HUES48 (cell line): ENCODE data around the gene TBX6.

ENCODE experiments used
- H3K27ac ChIP-seq: one replicate; pipeline ENCODE4 v1.7.0; 2013; ENCODE audit warnings: low read depth, low read length, inconsistent platforms
- H3K27me3 ChIP-seq: 2 replicates; pipeline ENCODE4 v1.6.1; 2013; ENCODE audit warnings: mild to moderate bottlenecking, low read length; ENCODE audit not compliant: control insufficient read depth, insufficient read depth
- H3K36me3 ChIP-seq: 2 replicates; pipeline ENCODE4 v1.6.1; 2013; ENCODE audit warnings: low read length; ENCODE audit not compliant: control insufficient read depth, insufficient read depth
- H3K4me1 ChIP-seq: 2 replicates; pipeline ENCODE4 v1.6.1; 2013; ENCODE audit warnings: mild to moderate bottlenecking, low read length; ENCODE audit not compliant: control insufficient read depth, insufficient read depth
- H3K4me3 ChIP-seq: 2 replicates; pipeline ENCODE4 v1.5.1; 2013; ENCODE audit warnings: mild to moderate bottlenecking, low read depth, low read length
- H3K9ac ChIP-seq: 2 replicates; pipeline ENCODE4 v1.6.1; 2013; ENCODE audit warnings: mild to moderate bottlenecking, low read depth, low read length, moderate library complexity
- H3K9me3 ChIP-seq: 2 replicates; pipeline ENCODE4 v1.6.1; 2013; ENCODE audit warnings: low read length; ENCODE audit not compliant: control insufficient read depth, insufficient read depth

Gene TBX6

DNA sequence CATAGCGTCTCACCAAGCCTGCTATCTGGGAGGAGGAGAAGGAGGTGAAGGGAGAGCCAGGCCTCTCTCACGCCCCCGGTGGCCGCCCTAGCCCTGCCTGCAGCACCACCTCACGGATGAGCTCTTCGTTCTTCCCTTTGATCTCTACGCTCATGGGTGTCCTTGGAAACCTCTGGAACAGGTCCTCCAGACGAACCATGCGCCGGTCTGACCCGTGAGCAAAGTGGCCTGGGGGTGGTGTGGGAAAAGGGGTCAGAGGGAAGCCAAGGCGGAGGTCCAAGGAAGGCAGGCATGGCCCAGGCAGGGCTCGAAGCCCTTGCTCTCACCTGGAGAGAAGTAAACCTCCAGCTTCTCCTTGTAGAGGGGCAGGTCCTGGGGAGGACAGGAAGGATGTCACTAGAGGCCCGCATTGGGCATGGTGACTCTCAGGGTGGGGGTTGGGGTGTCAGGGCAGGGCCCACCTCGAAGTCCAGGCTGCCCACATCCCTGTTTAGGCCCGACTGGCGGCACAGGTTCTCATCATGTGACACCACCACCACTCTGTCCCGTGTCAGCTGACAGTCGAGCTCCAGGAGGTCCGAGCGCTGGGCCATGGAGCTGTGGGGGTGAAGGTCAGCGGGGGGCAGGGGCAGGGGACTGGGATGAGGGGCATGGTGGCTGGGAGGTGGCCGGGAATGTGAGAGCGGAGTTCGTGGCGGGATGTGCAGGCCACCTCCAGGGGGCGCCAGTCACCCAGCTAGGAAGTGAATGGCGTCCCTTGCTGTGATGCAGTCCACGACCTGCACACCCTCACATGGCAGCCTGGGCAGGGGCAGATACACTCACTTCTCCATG is 20.7 kb upstream of the TBX6 start:
- no peaks in the 10 kb centered on the region for H3K9me3 ChIP-seq
- H3K4me3 ChIP-seq = no peak overlapping the region
- peaks cover 10% of the 10 kb centered on the region for H3K36me3 ChIP-seq
- H3K4me1 ChIP-seq = no peaks in the 10 kb centered on the region
- no peak overlapping the region for H3K9ac ChIP-seq
- no peaks in the 10 kb centered on the region for H3K27me3 ChIP-seq
- no peak overlapping the region for H3K27ac ChIP-seq

DNA sequence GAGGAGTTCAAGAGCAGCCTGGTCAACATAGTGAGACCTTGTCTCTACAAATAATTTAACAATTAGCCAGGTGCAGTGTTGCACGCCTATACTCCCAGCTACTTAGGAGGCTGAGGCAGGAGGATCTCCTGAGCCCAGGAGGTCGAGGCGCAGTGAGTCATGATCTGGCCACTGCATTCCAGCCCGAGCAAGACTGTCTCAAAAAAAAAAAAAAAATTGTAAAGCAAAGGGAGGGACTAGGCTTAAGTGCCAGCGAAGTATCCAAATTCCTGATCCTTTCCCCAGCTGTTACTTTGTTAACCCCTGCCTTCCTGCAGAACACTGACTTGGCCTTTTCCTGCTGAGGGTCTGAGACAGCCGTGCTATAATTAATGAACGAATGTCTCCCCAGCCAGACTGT is 18.9 kb upstream of the TBX6 start:
- no peaks in the 10 kb centered on the region for H3K9me3 ChIP-seq
- no peak overlapping the region for H3K4me3 ChIP-seq
- peaks cover 3% of the 10 kb centered on the region; the same call in 1 of the 2 replicates for H3K36me3 ChIP-seq
- H3K27ac ChIP-seq = no peak overlapping the region
- H3K4me1 ChIP-seq = no peaks in the 10 kb centered on the region
- no peak overlapping the region for H3K9ac ChIP-seq
- no peaks in the 10 kb centered on the region for H3K27me3 ChIP-seq

DNA sequence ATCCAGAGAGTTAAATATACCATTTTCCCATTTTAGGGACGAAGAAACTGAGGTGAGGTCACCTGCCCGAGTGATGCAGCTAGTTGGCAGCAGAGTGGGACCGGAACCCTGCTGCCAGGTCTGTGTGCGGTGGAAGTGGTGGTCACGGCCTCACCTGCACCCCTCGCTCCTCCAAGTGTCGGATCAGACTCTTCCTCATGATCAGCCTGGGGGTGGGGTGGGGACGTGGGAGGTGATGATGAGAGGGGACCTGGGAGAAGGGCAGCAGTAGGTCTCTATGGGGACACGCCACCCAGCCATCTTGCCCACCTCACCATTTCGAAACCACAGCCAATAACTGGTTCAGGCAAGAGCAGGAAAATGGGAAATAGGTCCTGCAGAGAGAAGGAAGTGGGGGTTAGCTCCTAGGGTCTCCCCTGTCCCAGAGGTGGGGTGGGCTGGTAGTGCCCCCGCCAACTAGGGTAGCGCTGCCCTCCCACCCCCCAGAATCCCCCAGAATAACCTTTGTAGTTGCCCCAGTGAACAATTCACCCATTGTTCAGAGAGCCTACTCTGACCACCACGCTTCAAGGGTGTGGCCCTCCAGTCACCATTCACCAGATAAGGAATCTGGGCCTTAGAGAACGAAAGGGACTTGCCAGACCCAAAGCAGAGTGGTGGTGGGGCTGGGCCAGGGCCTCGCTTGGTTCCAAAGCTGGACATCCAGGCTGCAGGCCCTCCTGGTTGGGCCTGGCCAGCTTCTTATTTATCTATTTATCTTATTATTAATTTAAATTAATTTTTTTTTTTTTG is 16.5 kb upstream of the TBX6 start:
- H3K27me3 ChIP-seq = no peaks in the 10 kb centered on the region
- H3K27ac ChIP-seq = no peak overlapping the region
- no peaks in the 10 kb centered on the region for H3K4me1 ChIP-seq
- no peaks in the 10 kb centered on the region for H3K36me3 ChIP-seq
- no peak overlapping the region for H3K9ac ChIP-seq
- no peaks in the 10 kb centered on the region for H3K9me3 ChIP-seq
- H3K4me3 ChIP-seq = no peak overlapping the region

DNA sequence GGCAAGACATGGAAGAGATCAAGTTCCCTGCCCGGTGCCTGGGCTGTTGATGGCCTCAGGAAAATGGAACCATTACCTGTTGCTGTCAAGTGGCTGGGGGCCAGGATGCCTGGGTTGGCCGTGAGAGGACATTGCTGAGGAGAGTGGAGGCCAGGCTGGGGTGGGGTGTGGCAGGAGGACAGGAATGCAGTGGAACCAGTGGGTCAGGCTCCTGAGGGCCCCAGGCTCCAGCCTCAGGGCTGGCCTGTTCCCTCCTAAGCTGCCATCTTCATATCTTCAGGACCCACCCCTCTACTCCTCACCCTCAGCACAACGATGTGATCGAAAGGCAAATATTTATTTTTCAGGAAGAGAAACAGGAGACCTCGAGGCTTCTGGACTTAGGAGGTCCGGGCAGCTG is 12.8 kb upstream of the TBX6 start:
- H3K9ac ChIP-seq = no peak overlapping the region
- no peaks in the 10 kb centered on the region for H3K36me3 ChIP-seq
- H3K27me3 ChIP-seq = no peaks in the 10 kb centered on the region
- no peaks in the 10 kb centered on the region for H3K9me3 ChIP-seq
- H3K4me3 ChIP-seq = no peak overlapping the region
- H3K4me1 ChIP-seq = no peaks in the 10 kb centered on the region
- no peak overlapping the region for H3K27ac ChIP-seq

DNA sequence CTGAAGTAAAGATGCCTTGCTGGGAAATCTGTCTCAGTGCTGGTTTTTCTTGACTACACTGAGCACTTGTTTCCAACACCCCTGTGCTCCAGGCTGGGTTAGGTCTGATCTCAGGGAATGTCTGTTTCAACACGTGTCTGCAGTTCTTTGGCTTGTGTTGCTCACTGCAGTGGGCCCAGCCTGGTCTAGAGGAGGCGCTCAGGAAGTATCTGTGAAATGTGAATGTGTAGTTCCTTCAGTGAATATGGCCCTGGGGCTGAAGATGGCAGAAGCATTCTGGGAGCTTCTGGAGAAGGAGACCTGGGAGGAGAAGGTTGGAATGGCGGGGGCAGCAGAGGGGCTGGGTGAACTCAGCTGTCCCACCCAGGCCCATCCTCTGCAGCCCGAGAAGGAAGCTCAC is 12.4 kb upstream of the TBX6 start:
- no peaks in the 10 kb centered on the region for H3K27me3 ChIP-seq
- H3K4me3 ChIP-seq = no peak overlapping the region
- no peaks in the 10 kb centered on the region for H3K9me3 ChIP-seq
- no peaks in the 10 kb centered on the region for H3K36me3 ChIP-seq
- H3K4me1 ChIP-seq = no peaks in the 10 kb centered on the region
- no peak overlapping the region for H3K27ac ChIP-seq
- H3K9ac ChIP-seq = no peak overlapping the region

DNA sequence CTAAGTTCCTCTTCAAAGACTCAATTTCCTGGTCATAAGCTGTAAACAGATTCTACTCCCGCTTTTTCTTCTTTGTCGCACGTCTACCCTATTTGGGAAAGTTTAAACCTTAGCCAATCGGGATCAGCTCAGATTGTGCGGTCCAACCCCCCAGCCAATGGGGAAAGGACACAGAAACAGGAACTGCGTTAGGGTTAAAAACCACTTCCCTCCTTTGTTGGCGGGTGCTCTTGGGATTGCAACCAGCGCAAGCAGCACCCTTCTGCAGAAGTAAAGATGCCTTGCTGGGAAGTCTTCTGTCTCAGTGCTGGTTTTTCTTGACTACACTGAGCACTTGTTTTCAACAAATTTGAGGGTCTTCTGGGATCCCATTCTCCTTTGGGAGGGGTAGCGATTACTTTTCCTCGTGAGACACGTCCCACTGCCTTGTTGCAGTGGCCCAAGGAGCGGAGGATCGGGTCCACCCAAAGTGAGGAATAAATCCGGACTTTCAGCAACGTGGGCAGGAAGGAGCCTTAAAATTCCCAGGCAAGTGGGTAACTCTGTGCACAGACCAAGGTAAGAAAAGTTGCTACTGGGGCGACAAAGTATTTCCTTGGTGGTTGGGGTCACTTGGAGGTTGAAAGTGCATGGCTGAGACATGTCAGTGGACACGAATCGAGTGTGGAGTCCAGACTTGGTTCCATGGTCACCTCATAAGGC is 5.3 kb upstream of the TBX6 start:
- H3K27me3 ChIP-seq = no peaks in the 10 kb centered on the region
- H3K4me3 ChIP-seq = peak overlapping the region; percentile 45
- H3K9me3 ChIP-seq = peaks cover 20% of the 10 kb centered on the region
- H3K9ac ChIP-seq = peak overlapping the region; percentile 70
- peaks cover 7% of the 10 kb centered on the region for H3K4me1 ChIP-seq
- H3K27ac ChIP-seq = peak overlapping the region; percentile 90
- H3K36me3 ChIP-seq = peaks cover 10% of the 10 kb centered on the region; the same call in 1 of the 2 replicates

DNA sequence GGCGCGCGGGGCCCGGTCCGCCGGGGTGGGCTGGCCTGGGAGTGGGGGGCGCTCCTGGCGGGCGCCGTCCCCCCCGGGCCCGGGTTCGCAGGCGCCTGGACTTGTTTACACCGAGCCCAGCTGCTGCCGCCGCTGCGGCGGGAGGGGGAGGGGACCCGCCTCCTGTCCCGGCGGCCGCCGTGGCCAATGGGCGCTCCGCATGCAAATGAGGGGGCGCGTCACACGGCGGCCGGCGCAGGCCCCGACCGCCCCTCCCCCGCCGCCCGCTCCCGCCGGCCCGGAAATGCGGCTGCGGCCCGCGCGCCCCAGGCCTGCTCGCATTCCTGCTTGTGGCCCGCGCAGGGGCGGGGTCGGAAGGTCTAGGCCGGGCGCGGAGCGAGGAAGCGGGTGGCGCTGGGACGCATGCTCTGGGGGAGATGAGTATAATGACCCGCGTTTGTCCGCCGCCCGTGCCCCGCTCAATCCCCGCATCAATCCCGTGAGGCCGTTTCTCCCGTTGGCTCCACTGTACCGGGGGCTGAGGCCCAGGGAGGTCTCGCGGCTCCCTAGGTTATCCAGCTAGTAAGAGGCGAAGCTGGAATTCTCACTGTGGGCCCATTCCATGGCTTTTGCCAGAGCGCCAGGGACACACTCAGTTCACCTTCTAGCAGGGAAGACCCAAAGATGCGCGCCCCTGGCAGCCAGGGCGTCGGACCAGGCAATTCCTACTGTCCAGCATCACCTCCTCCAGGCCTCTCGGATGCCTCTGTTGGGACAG is 4.6 kb upstream of the TBX6 start, which contains the start of gene YPEL3:
YPEL3 (minus strand) TSS at position 109 of the 757 bp plus-strand sequence. CDS start 731 bp downstream, outside the sequence.
- Histone ChIP-seq H3K9me3 (peaks cover 20% of the 10 kb centered on the region), H3K27me3 (no peaks in the 10 kb centered on the region), H3K4me1 (peaks cover 7% of the 10 kb centered on the region), H3K36me3 (peaks cover 10% of the 10 kb centered on the region; the same call in 1 of the 2 replicates), H3K27ac (peak within 1 kb of the TSS; percentile 90), H3K9ac (peak within 1 kb of the TSS; percentile 70), H3K4me3 (peak within 1 kb of the TSS; percentile 46)

DNA sequence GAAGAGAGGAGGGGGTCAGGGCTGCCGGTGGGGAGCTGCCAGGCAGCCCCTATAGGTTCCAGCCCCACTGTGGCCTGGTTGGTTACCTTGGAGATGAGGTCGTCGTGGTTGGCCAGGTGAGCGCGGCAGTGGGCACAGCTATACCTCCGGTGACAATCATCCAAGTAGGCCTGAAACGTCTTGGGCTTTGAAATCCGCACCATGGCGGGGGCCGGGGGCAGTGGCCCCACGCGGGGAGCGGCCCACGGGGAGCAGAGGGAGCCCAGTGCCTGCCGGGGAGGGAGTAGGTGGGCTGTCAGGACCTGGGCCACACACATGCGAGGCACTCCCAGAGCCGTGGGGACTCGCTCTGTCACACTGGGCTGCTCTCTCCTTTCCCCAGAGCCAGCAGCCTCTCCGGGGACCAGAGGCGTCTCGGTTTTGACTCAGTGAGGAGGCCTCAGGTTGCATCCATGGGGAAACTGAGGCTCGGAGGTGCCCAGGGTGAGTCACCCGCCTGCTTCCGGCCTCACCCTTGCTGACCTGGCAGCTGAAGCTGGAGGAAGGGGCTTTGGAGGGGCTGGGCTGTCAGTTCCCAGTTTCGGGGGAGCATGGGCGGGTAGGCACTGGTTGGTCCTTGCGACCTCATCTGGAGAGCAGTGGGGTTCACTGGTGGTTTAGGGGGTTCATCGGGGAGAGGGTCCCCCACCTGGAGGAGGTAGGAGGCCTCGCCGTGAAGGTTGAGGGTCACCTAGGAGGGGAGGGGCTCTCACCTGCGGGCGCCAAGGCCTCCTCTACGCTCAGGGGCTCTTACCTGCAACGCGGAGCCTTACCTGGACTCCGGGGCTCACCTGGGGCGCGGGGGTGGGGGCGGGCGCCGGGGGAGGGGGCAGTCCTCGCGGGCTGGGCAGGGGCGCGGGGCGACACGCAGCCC is 3.7 kb upstream of the TBX6 start:
- Histone ChIP-seq H3K27me3 (no peaks in the 10 kb centered on the region), H3K9ac (peak overlapping the region; percentile 37; the same call in 1 of the 2 replicates), H3K27ac (peak overlapping the region; percentile 61), H3K9me3 (peaks cover 20% of the 10 kb centered on the region), H3K4me3 (peak overlapping the region; percentile 46), H3K4me1 (peaks cover 7% of the 10 kb centered on the region), H3K36me3 (peaks cover 10% of the 10 kb centered on the region; the same call in 1 of the 2 replicates)

DNA sequence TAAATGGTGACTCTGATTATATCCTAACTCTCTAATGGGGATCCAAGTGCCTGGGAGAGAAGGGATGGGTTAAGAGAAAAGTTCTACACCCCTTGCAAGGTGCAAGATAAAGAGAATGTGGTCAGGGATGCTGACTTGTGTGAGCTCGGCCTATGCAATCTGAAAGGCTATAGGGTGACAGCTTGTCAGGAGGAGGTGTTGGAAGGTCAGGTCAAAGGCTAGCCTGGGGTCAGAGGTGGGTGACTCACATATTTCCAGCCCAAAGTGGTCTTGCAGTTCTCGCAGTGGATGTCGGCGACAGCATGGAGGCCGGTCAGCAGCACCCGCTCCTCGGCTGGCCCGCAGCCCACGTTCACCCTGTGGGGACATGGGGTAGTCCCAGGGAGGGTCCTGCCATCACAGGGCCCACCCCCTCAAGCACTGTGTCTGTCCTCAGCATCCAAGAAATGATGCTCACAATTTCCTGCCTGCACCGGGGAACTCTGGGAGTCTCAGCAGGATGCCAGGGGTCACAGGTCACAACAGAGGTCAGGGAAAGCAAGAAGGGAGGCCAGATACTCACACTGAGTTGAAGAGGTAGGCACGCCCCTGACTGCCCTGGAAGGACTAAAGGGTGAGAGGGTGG is 2.9 kb upstream of the TBX6 start:
- Histone ChIP-seq H3K4me3 (no peak overlapping the region), H3K9me3 (peaks cover 20% of the 10 kb centered on the region), H3K27ac (no peak overlapping the region), H3K9ac (no peak overlapping the region), H3K27me3 (no peaks in the 10 kb centered on the region), H3K4me1 (peaks cover 7% of the 10 kb centered on the region), H3K36me3 (peaks cover 10% of the 10 kb centered on the region; the same call in 1 of the 2 replicates)
